GM23338 (cell line): ENCODE measurements around the gene RAB33A. TPM values are rescaled to one million over a fixed set of nuclear protein-coding genes. Genes with fewer than 3 reads are reported as not detected.

Experiments used
- ATAC-seq: fragments of 200-7000 bp; cut with Tn5 transposase; 3 replicates; pipeline ENCODE4 v1.9.1; 2020
- DNase-seq: peaks from one replicate; pipeline ENCODE4 v3.0.0-alpha.2; 2015; ENCODE audit warnings: low spot score
- H2AFZ ChIP-seq: fragments of 200-600 bp; sonication (generic); 2 replicates; pipeline ENCODE4 v1.8.0; 2016; ENCODE audit warnings: antibody characterized with exemption, mild to moderate bottlenecking, moderate library complexity
- H3F3A ChIP-seq: fragments of 200-600 bp; sonication (generic); replicated peaks from 2 replicates; pipeline ENCODE4 v1.8.0; 2017; ENCODE audit warnings: antibody characterized with exemption, mixed run types, low read depth
- H3K27ac ChIP-seq: fragments of 200-600 bp; sonication (generic); 2 replicates; pipeline ENCODE4 v1.6.1; 2016; ENCODE audit warnings: low read depth
- H3K27me3 ChIP-seq: fragments of 200-600 bp; sonication (generic); 2 replicates; pipeline ENCODE4 v1.8.0; 2016; ENCODE audit warnings: mild to moderate bottlenecking, mixed run types, moderate library complexity; ENCODE audit not compliant: insufficient read depth
- H3K36me3 ChIP-seq: fragments of 200-600 bp; sonication (generic); 2 replicates; pipeline ENCODE4 v1.8.0; 2016; ENCODE audit warnings: mild to moderate bottlenecking; ENCODE audit not compliant: insufficient read depth
- H3K4me1 ChIP-seq: fragments of 200-600 bp; sonication (generic); 2 replicates; pipeline ENCODE4 v1.8.0; 2016; ENCODE audit warnings: mild to moderate bottlenecking, moderate library complexity; ENCODE audit not compliant: insufficient read depth
- H3K4me2 ChIP-seq: fragments of 200-600 bp; sonication (generic); 2 replicates; pipeline ENCODE4 v1.7.1; 2017; ENCODE audit warnings: mixed run types
- H3K4me3 ChIP-seq: fragments of 200-600 bp; sonication (generic); 2 replicates; pipeline ENCODE4 v1.6.1; 2016; ENCODE audit warnings: mixed run types
- H3K79me2 ChIP-seq: fragments of 200-600 bp; sonication (generic); replicated peaks from 2 replicates; pipeline ENCODE4 v1.8.0; 2017; ENCODE audit warnings: mild to moderate bottlenecking; ENCODE audit not compliant: insufficient read depth
- H3K9me2 ChIP-seq: fragments of 200-600 bp; sonication (generic); 2 replicates; pipeline ENCODE4 v1.8.0; 2017; ENCODE audit not compliant: insufficient read depth
- H4K20me1 ChIP-seq: fragments of 200-600 bp; sonication (generic); replicated peaks from 2 replicates; pipeline ENCODE4 v1.8.0; 2017; ENCODE audit warnings: mild to moderate bottlenecking; ENCODE audit not compliant: insufficient read depth
- H3K27ac Mint-ChIP-seq: 2 replicates; pipeline ENCODE4 v1.8.0; 2020; ENCODE audit warnings: inconsistent platforms, mild to moderate bottlenecking, moderate library complexity, mixed read lengths
- H3K27me3 Mint-ChIP-seq: 3 replicates; pipeline ENCODE4 v1.8.0; 2022; ENCODE audit warnings: low read depth, mild to moderate bottlenecking, moderate library complexity, mixed read lengths, inconsistent platforms; ENCODE audit not compliant: insufficient read depth, poor library complexity
- H3K36me3 Mint-ChIP-seq: 3 replicates; pipeline ENCODE4 v1.8.0; 2021; ENCODE audit warnings: low read depth, mild to moderate bottlenecking, inconsistent platforms, moderate library complexity, mixed read lengths
- H3K4me1 Mint-ChIP-seq: 3 replicates; pipeline ENCODE4 v1.8.0; 2020; ENCODE audit warnings: mild to moderate bottlenecking, inconsistent platforms, mixed read lengths
- H3K4me3 Mint-ChIP-seq: 3 replicates; pipeline ENCODE4 v1.8.0; 2021; ENCODE audit warnings: moderate library complexity, mild to moderate bottlenecking, inconsistent platforms, mixed read lengths
- H3K9me3 Mint-ChIP-seq: 3 replicates; pipeline ENCODE4 v1.8.0; 2020; ENCODE audit warnings: moderate library complexity, mild to moderate bottlenecking, inconsistent platforms, mixed read lengths
- CTCF ChIP-seq, 2 experiments: fragments of 200-600 bp in 1 of 2; sonication (generic) in 1 of 2; conservative IDR thresholded peaks; 2 replicates each; pipeline versions ENCODE4 v1.5.1 to v1.6.1; 2016 to 2017; ENCODE audit warnings: antibody characterized with exemption in 2 of 2, low read depth in 2 of 2, mild to moderate bottlenecking in 2 of 2, moderate library complexity in 1 of 2
- ETS1 ChIP-seq: IDR thresholded peaks from 2 replicates; pipeline ENCODE4 v1.6.1; 2016; ENCODE audit warnings: antibody characterized with exemption
- POLR2AphosphoS5 ChIP-seq: IDR thresholded peaks from 2 replicates; pipeline ENCODE4 v1.6.1; 2016; ENCODE audit warnings: antibody characterized with exemption, low read depth
- STAT1 ChIP-seq: IDR thresholded peaks from one replicate; pipeline ENCODE4 v1.6.1; 2016; ENCODE audit warnings: antibody characterized with exemption; ENCODE audit not compliant: unreplicated experiment
- ZNF114 ChIP-seq: fragments of 250-450 bp; sonication (Bioruptor Pico); IDR thresholded peaks from 2 replicates; pipeline ENCODE4 v1.5.0; 2020; ENCODE audit warnings: mild to moderate bottlenecking, moderate library complexity
- ZNF462 ChIP-seq: fragments of 250-450 bp; sonication (Bioruptor Pico); IDR thresholded peaks from 2 replicates; pipeline ENCODE4 v1.5.0; 2020; ENCODE audit warnings: mild to moderate bottlenecking, moderate library complexity
- polyA plus RNA-seq: library from polyadenylated mRNA; unstranded; fragments of >200 nt; fragmentation: Nextera tagmentation; extraction: Ambion mirVana; gene quantifications from 2 replicates; pipeline ENCODE4 v1.2.1, GENCODE V29; 2016
- total RNA-seq: library from RNA; depleted of rRNA; stranded (reverse); fragments of >200 nt; shearing (Covaris generic); gene quantifications from 2 replicates; pipeline ENCODE4 v1.2.3, GENCODE V29; 2014

The RAB33A gene
- total and polyA plus RNA-seq, 2 experiments from 2014 or later, result 5.5 to 6.5 TPM

GRCh38 chrX:130176942-130177341, 5.2 kb downstream of the RAB33A start:
- H3K9me2 ChIP-seq, result no peaks in the 10 kb centered on the region
- H3K4me3 Mint-ChIP-seq, result no peak overlapping the region
- TF ChIP-seq ETS1, result no peak
- H3K4me2 ChIP-seq, result no peak overlapping the region
- peaks cover 18% of the 10 kb centered on the region for H3K27me3 Mint-ChIP-seq
- no peaks in the 10 kb centered on the region for H3K36me3 ChIP-seq
- H3K27ac Mint-ChIP-seq, result no peak overlapping the region
- no peaks in the 10 kb centered on the region for H3K36me3 Mint-ChIP-seq
- H3K4me1 Mint-ChIP-seq, result peaks cover 5% of the 10 kb centered on the region; the same call in 2 of the 3 replicates
- H3K79me2 ChIP-seq, result no peaks in the 10 kb centered on the region
- H3K27me3 ChIP-seq, result peaks cover 11% of the 10 kb centered on the region; the same call in 1 of the 2 replicates
- H3K9me3 Mint-ChIP-seq, result no peaks in the 10 kb centered on the region; the same call in 2 of the 3 replicates
- no peak overlapping the region for H2AFZ ChIP-seq
- no peaks in the 10 kb centered on the region for H3F3A ChIP-seq
- H4K20me1 ChIP-seq, result no peaks in the 10 kb centered on the region
- ATAC-seq, result no peak
- no peaks in the 10 kb centered on the region for H3K4me1 ChIP-seq
- H3K27ac ChIP-seq, result no peak overlapping the region
- no peak for DNase-seq
- no peak overlapping the region for H3K4me3 ChIP-seq

- H3K36me3 Mint-ChIP-seq, result no peaks in the 10 kb centered on the region
- peaks cover 6% of the 10 kb centered on the region for H3K27me3 Mint-ChIP-seq
- no peak overlapping the region for H3K4me3 Mint-ChIP-seq
- no peak for TF ChIP-seq POLR2AphosphoS5
- TF ChIP-seq ZNF114 (CRISPR knock-in tag), result no peak
- TF ChIP-seq ZNF462, result no peak
- no peak for TF ChIP-seq STAT1
- TF ChIP-seq CTCF (conservative IDR thresholded peaks at IDR 0.05; ENCODE audit: low read depth in 2 of 2), result no peak
- no peaks in the 10 kb centered on the region; the same call in 2 of the 3 replicates for H3K4me1 Mint-ChIP-seq
- Histone ChIP-seq H3K36me3 (no peaks in the 10 kb centered on the region), H3K4me3 (no peak overlapping the region), H3K4me1 (no peaks in the 10 kb centered on the region), H3K9me2 (no peaks in the 10 kb centered on the region), H4K20me1 (no peaks in the 10 kb centered on the region), H3K27me3 (no peaks in the 10 kb centered on the region), H3F3A (no peaks in the 10 kb centered on the region), H2AFZ (no peak overlapping the region), H3K79me2 (no peaks in the 10 kb centered on the region), H3K27ac (no peak overlapping the region), H3K4me2 (no peak overlapping the region)
- no peak overlapping the region for H3K27ac Mint-ChIP-seq
- ATAC-seq (no peak), DNase-seq (no peak)
- H3K9me3 Mint-ChIP-seq, result no peaks in the 10 kb centered on the region; the same call in 2 of the 3 replicates
Measured at GRCh38 chrX:130179170-130179569, 7.4 kb downstream of the RAB33A start.
